Right atrium auricular region (tissue), 2 donors: ENCODE data around the gene PCDHA8. TPM values are rescaled to one million over a fixed set of nuclear protein-coding genes. Genes with fewer than 3 reads are reported as not detected.

Source experiments
- DNase-seq: peaks from one replicate; pipeline ENCODE4 v3.0.0-alpha.2; 2019; ENCODE audit warnings: low spot score
- H3K27ac ChIP-seq, 2 donors: fragments of 200-600 bp; sonication (generic); 1 replicate in 1 of 2; 2 replicates in 1 of 2; pipeline ENCODE4 v1.5.1; 2016 to 2019
- H3K27me3 ChIP-seq, 2 donors: fragments of 200-600 bp; sonication (generic); one replicate each; pipeline versions ENCODE4 v1.5.1 to v1.6.0; 2017 to 2019
- H3K36me3 ChIP-seq: fragments of 200-600 bp; sonication (generic); one replicate; pipeline ENCODE4 v1.5.1; 2016
- H3K4me1 ChIP-seq, 2 donors: fragments of 200-600 bp; sonication (generic); one replicate each; pipeline versions ENCODE4 v1.5.1 to v1.6.0; 2017 to 2019
- H3K4me3 ChIP-seq, 2 donors: fragments of 200-600 bp; sonication (generic); 1 replicate in 1 of 2; 2 replicates in 1 of 2; pipeline ENCODE4 v1.5.1; 2017 to 2019; ENCODE audit warnings: mild to moderate bottlenecking in 1 of 2, moderate library complexity in 1 of 2
- H3K9me3 ChIP-seq, 2 donors: fragments of 200-600 bp; sonication (generic); one replicate each; pipeline ENCODE4 v1.5.1; 2019
- total RNA-seq, 2 donors: library from RNA; depleted of rRNA; stranded (reverse); fragments of >200 nt; gene quantifications; one replicate each; pipeline ENCODE4 v1.1.0, GENCODE V29; 2016
- TF ChIP-seq, protein P1 (sequence below), 2 donors: fragments of 200-600 bp; sonication (generic); IDR thresholded peaks; one replicate each; pipeline ENCODE4 v1.5.1; 2019; ENCODE audit warnings: antibody characterized with exemption in 2 of 2

Gene PCDHA8
- total RNA-seq, 2 donors from 2014 or later = not detected

DNA sequence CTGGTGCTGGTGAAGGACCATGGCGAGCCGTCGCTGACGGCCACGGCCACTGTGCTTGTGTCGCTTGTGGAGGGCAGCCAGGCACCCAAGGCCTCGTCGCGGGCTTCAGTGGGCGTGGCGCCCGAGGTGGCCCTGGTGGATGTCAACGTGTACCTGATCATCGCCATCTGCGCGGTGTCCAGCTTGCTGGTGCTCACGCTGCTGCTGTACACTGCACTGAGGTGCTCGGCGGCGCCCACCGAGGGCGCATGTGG lies 16.9 kb downstream of the PCDHA8 start:
- DNase-seq = no peak
- Histone ChIP-seq H3K27ac (no peak overlapping the region), H3K36me3 (no peaks in the 10 kb centered on the region), H3K4me3 (no peak overlapping the region), H3K27me3 (no peaks in the 10 kb centered on the region), H3K9me3 (peaks cover 0 to 32% of the 10 kb centered on the region in 2 donors), H3K4me1 (no peaks in the 10 kb centered on the region)
- TF ChIP-seq, protein P1, sequence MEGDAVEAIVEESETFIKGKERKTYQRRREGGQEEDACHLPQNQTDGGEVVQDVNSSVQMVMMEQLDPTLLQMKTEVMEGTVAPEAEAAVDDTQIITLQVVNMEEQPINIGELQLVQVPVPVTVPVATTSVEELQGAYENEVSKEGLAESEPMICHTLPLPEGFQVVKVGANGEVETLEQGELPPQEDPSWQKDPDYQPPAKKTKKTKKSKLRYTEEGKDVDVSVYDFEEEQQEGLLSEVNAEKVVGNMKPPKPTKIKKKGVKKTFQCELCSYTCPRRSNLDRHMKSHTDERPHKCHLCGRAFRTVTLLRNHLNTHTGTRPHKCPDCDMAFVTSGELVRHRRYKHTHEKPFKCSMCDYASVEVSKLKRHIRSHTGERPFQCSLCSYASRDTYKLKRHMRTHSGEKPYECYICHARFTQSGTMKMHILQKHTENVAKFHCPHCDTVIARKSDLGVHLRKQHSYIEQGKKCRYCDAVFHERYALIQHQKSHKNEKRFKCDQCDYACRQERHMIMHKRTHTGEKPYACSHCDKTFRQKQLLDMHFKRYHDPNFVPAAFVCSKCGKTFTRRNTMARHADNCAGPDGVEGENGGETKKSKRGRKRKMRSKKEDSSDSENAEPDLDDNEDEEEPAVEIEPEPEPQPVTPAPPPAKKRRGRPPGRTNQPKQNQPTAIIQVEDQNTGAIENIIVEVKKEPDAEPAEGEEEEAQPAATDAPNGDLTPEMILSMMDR (IDR thresholded peaks at IDR 0.05) = no peak

DNA sequence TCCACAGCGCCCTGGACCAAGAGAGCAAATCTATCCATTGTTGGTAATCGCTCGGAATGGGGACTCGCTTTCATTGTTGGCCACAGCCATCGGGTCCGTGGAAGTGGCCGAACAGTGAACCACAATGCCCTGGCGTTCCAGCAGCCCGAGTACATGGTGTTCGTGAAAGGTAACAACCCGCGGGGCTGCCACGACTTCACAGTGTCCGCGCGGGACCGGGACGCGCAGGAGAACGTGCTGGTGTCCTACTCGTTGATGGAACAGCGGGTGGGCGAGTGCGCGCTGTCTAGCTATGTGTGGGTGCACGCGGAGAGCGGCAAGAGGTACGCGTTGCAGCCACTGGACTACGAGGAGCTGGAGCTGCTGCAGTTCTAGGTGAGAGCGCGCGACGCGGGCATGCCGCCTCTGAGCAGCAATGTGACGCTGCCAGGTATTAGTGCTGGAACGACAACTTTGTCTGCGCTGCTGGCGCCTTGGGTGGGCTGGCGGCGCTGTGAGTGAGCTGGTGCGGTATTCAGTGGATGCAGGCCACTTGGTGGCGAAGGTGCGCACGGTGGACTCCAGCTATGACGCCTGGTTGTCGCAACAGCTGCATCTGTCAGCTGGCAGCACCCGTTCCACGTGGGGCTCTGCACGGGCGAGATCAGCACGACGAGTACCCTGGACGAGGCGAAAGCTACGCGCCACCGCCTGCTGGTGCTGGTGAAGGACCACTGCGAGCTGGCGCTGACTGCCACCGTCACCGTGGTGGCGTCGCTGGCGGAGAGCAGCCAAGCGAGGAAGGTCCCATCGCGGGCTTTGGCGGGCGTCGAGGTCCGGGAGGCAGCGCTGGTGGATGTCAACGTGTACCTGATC lies 21.7 kb downstream of the PCDHA8 start:
- Histone ChIP-seq H3K4me1 (no peaks in the 10 kb centered on the region), H3K4me3 (no peak overlapping the region), H3K27me3 (no peaks in the 10 kb centered on the region), H3K36me3 (no peaks in the 10 kb centered on the region), H3K27ac (no peak overlapping the region), H3K9me3 (peaks cover 0 to 26% of the 10 kb centered on the region in 2 donors)
- TF ChIP-seq, protein P1 (IDR thresholded peaks at IDR 0.05) = no peak
- no peak for DNase-seq

DNA sequence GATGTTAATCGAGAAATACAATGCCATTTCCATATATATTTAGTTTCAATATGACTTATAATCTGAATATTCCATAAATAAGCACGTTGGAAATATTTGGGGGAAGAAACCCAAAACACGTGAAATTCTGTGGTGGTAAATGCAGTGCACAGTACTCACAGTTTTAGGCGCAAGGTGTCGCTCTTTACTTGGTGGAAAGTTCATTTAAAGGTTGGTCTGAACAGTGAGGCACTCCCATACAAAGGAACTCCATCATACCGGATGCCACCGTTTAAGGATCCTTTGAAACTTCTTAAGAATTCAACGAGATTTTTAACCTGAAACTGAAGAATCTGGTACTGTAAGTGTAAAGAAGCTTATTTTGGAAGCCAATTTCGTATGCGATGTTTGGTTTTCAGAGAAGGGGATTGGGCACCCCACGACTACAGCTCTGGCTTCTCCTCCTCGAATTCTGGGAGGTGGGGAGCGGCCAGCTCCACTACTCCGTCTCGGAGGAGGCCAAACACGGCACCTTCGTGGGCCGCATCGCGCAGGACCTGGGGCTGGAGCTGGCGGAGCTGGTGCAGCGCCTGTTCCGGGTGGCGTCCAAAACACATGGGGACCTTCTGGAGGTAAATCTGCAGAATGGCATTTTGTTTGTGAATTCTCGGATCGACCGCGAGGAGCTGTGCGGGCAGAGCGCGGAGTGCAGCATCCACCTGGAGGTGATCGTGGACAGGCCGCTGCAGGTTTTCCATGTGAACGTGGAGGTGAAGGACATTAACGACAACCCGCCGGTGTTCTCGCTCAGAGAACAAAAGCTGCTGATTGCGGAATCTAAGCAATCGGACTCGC lies 28.0 kb downstream of the PCDHA8 start, which contains the start of gene PCDHA11:
Gene PCDHA11 (plus strand): TSS at position 237 of the 834 bp plus-strand sequence. CDS start 147 bp downstream, at position 384.
- no peaks in the 10 kb centered on the region for H3K27me3 ChIP-seq

DNA sequence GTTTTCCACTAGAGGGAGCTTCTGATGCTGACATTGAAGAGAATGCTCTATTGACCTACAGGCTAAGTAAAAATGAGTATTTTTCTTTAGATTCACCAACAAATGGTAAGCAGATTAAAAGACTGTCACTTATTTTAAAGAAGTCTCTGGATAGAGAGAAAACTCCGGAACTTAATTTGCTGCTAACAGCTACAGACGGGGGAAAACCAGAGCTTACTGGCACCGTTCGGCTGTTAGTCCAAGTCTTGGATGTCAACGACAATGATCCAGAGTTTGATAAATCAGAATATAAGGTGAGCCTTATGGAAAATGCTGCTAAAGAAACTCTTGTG lies 28.5 kb downstream of the PCDHA8 start:
- Histone ChIP-seq H3K4me1 (no peaks in the 10 kb centered on the region), H3K27me3 (no peaks in the 10 kb centered on the region), H3K27ac (no peak overlapping the region), H3K36me3 (no peaks in the 10 kb centered on the region), H3K9me3 (peaks cover 0 to 32% of the 10 kb centered on the region in 2 donors), H3K4me3 (no peak overlapping the region)
- DNase-seq = no peak
- TF ChIP-seq, protein P1 (IDR thresholded peaks at IDR 0.05) = no peak

More for the DNA sequence above, 28.0 kb downstream of the PCDHA8 start, which contains the start of gene PCDHA11:
- no peak within 1 kb of the TSS for H3K27ac ChIP-seq
- H3K4me3 ChIP-seq = peak within 1 kb of the TSS in 1 of 2 donors; percentile 7
- no peaks in the 10 kb centered on the region for H3K4me1 ChIP-seq
- DNase-seq = no peak
- TF ChIP-seq, protein P1 (IDR thresholded peaks at IDR 0.05) = peak in 1 of 2 donors; percentile 32
- H3K36me3 ChIP-seq = no peaks in the 10 kb centered on the region
- H3K9me3 ChIP-seq = peaks cover 0 to 32% of the 10 kb centered on the region in 2 donors

DNA sequence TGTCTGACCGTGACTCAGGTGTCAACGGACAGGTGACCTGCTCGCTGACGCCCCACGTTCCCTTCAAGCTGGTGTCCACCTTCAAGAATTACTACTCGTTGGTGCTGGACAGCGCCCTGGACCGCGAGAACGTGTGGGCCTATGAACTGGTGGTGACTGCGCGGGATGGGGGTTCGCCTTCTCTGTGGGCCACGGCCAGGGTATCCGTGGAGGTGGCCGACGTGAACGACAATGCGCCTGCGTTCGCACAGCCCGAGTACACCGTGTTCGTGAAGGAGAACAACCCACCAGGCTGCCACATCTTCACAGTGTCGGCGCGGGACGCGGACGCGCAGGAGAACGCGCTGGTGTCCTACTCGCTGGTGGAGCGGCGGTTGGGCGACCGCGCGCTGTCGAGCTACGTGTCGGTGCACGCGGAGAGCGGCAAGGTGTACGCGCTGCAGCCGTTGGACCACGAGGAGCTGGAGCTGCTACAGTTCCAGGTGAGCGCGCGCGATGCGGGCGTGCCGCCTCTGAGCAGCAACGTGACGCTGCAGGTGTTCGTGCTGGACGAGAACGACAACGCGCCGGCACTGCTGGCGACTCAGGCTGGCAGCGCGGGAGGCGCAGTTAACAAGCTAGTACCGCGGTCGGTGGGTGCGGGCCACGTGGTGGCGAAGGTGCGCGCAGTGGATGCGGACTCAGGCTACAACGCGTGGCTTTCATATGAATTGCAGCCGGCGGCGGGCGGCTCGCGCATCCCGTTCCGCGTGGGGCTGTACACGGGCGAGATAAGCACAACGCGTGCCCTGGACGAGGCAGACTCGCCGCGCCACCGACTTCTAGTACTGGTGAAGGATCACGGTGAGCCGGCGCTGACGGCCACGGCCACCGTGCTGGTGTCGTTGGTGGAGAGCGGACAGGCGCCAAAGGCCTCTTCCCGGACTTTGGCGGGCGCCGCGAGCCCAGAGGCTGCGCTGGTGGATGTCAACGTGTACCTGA lies 29.5 kb downstream of the PCDHA8 start:
- no peak overlapping the region for H3K4me3 ChIP-seq
- H3K36me3 ChIP-seq = no peaks in the 10 kb centered on the region
- H3K9me3 ChIP-seq = peaks cover 0 to 41% of the 10 kb centered on the region in 2 donors
- no peak for DNase-seq
- no peaks in the 10 kb centered on the region for H3K4me1 ChIP-seq
- H3K27ac ChIP-seq = no peak overlapping the region
- no peaks in the 10 kb centered on the region for H3K27me3 ChIP-seq
- TF ChIP-seq, protein P1 (IDR thresholded peaks at IDR 0.05) = no peak
